GM19468 (cell line): ENCODE results near the gene ZNF598.
"Not testable (repeated sequence)": the region's sequence is repeated elsewhere in the genome, so short reads cannot be mapped to it uniquely, and the experiment has no call there.

ENCODE experiments used
- ATAC-seq: cut with Tn5 transposase; IDR thresholded peaks from one replicate; pipeline ENCODE4 v1.9.1; 2021; ENCODE audit warnings: mild to moderate bottlenecking, moderate library complexity, moderate number of reproducible peaks; ENCODE audit not compliant: unreplicated experiment; ENCODE audit errors: extremely low read depth

ZNF598 gene

GRCh38 chr16:2028620-2029220 lies 19.1 kb upstream of the ZNF598 start:
- no peak for ATAC-seq

- ATAC-seq, result no peak
Measured at GRCh38 chr16:2028146-2028545, 18.5 kb upstream of the ZNF598 start.

GRCh38 chr16:2027024-2028010 lies 17.7 kb upstream of the ZNF598 start:
- ATAC-seq, result no peak

- ATAC-seq, result no peak
Measured at GRCh38 chr16:2026461-2027023, 16.9 kb upstream of the ZNF598 start, which contains the start of gene NHERF2. NHERF2 (plus strand) TSS chr16:2026902; CDS start chr16:2027006, 104 bp downstream.

GRCh38 chr16:2025878-2026460 lies 16.3 kb upstream of the ZNF598 start:
- ATAC-seq, result no peak

- no peak for ATAC-seq
Measured at GRCh38 chr16:2025251-2025650, 15.6 kb upstream of the ZNF598 start.

- no peak for ATAC-seq
Measured at GRCh38 chr16:2024032-2024420, 14.4 kb upstream of the ZNF598 start.

GRCh38 chr16:2023092-2024031 lies 13.7 kb upstream of the ZNF598 start:
- ATAC-seq, result no peak

GRCh38 chr16:2022723-2023091 lies 13.1 kb upstream of the ZNF598 start:
- ATAC-seq, result no peak

- no peak for ATAC-seq
Measured at GRCh38 chr16:2019921-2020831, 10.6 kb upstream of the ZNF598 start.

GRCh38 chr16:2019518-2019920 lies 9.9 kb upstream of the ZNF598 start, which contains the start of gene NPW:
NPW (plus strand) TSS chr16:2019785.
- ATAC-seq, result no peak

- ATAC-seq, result no peak
Measured at GRCh38 chr16:2016407-2016922, 6.8 kb upstream of the ZNF598 start.

- no peak for ATAC-seq
Measured at GRCh38 chr16:2015947-2016208, 6.3 kb upstream of the ZNF598 start.

GRCh38 chr16:2015117-2015946 lies 5.7 kb upstream of the ZNF598 start:
- ATAC-seq, result no peak

GRCh38 chr16:2013527-2013926 lies 3.9 kb upstream of the ZNF598 start:
- ATAC-seq, result no peak

GRCh38 chr16:2011726-2012125 lies 2.1 kb upstream of the ZNF598 start:
- not testable (repeated sequence) for ATAC-seq

- ATAC-seq, result peak; percentile 6
Measured at GRCh38 chr16:2009164-2009711, 383 bp downstream of the ZNF598 start.
